IPS-15b (cell line): ENCODE results near the gene FREM2.

ENCODE experiments used
- H3K27me3 ChIP-seq: one replicate; pipeline ENCODE4 v1.6.1; 2013; ENCODE audit warnings: low read length; ENCODE audit not compliant: control insufficient read depth, insufficient read depth
- H3K36me3 ChIP-seq: one replicate; pipeline ENCODE4 v1.6.1; 2013; ENCODE audit warnings: low read length; ENCODE audit not compliant: control insufficient read depth, insufficient read depth
- H3K4me1 ChIP-seq: one replicate; pipeline ENCODE4 v1.6.1; 2013; ENCODE audit warnings: mild to moderate bottlenecking, low read length; ENCODE audit not compliant: control insufficient read depth, insufficient read depth
- H3K4me3 ChIP-seq: one replicate; pipeline ENCODE4 v1.5.1; 2013; ENCODE audit warnings: low read depth, low read length
- H3K9ac ChIP-seq: one replicate; pipeline ENCODE4 v1.6.1; 2013; ENCODE audit warnings: low read depth, mild to moderate bottlenecking, low read length
- H3K9me3 ChIP-seq: one replicate; pipeline ENCODE4 v1.6.1; 2013; ENCODE audit warnings: mild to moderate bottlenecking, low read length; ENCODE audit not compliant: control insufficient read depth, insufficient read depth

The FREM2 gene

GRCh38 chr13:38879786-38880185 lies 192.9 kb downstream of the FREM2 start:
- Histone ChIP-seq H3K4me3 (no peak overlapping the region), H3K4me1 (peaks cover 4% of the 10 kb centered on the region), H3K9me3 (no peaks in the 10 kb centered on the region)

GRCh38 chr13:38880397-38880796 lies 193.5 kb downstream of the FREM2 start:
- Histone ChIP-seq H3K27me3 (no peaks in the 10 kb centered on the region), H3K36me3 (peaks cover 5% of the 10 kb centered on the region), H3K4me3 (no peak overlapping the region), H3K9me3 (no peaks in the 10 kb centered on the region), H3K9ac (no peak overlapping the region), H3K4me1 (peaks cover 4% of the 10 kb centered on the region)

More at GRCh38 chr13:38879786-38880185, 192.9 kb downstream of the FREM2 start:
- Histone ChIP-seq H3K27me3 (no peaks in the 10 kb centered on the region), H3K36me3 (peaks cover 5% of the 10 kb centered on the region), H3K9ac (no peak overlapping the region)

- Histone ChIP-seq H3K4me1 (peaks cover 4% of the 10 kb centered on the region), H3K4me3 (no peak overlapping the region), H3K9me3 (no peaks in the 10 kb centered on the region), H3K9ac (no peak overlapping the region), H3K36me3 (peaks cover 5% of the 10 kb centered on the region), H3K27me3 (no peaks in the 10 kb centered on the region)
Measured at GRCh38 chr13:38883783-38884182, 196.9 kb downstream of the FREM2 start.

GRCh38 chr13:38888309-38888708 lies 201.4 kb downstream of the FREM2 start:
- no peak overlapping the region for H3K4me3 ChIP-seq
- no peaks in the 10 kb centered on the region for H3K27me3 ChIP-seq
- no peaks in the 10 kb centered on the region for H3K36me3 ChIP-seq
- no peak overlapping the region for H3K9ac ChIP-seq
- H3K4me1 ChIP-seq: peaks cover 4% of the 10 kb centered on the region
- H3K9me3 ChIP-seq: no peaks in the 10 kb centered on the region

GRCh38 chr13:38895075-38895474 lies 208.2 kb downstream of the FREM2 start:
- Histone ChIP-seq H3K9me3 (no peaks in the 10 kb centered on the region), H3K9ac (no peak overlapping the region), H3K27me3 (no peaks in the 10 kb centered on the region), H3K36me3 (no peaks in the 10 kb centered on the region), H3K4me3 (no peak overlapping the region), H3K4me1 (no peaks in the 10 kb centered on the region)

- no peak overlapping the region for H3K9ac ChIP-seq
Measured at GRCh38 chr13:38897521-38897920, 210.6 kb downstream of the FREM2 start.

GRCh38 chr13:38898481-38898880 lies 211.6 kb downstream of the FREM2 start:
- Histone ChIP-seq H3K4me1 (no peaks in the 10 kb centered on the region), H3K9me3 (no peaks in the 10 kb centered on the region), H3K9ac (no peak overlapping the region), H3K27me3 (no peaks in the 10 kb centered on the region), H3K4me3 (no peak overlapping the region), H3K36me3 (no peaks in the 10 kb centered on the region)

More at GRCh38 chr13:38897521-38897920, 210.6 kb downstream of the FREM2 start:
- no peaks in the 10 kb centered on the region for H3K27me3 ChIP-seq
- no peak overlapping the region for H3K4me3 ChIP-seq
- no peaks in the 10 kb centered on the region for H3K9me3 ChIP-seq
- H3K4me1 ChIP-seq: no peaks in the 10 kb centered on the region
- no peaks in the 10 kb centered on the region for H3K36me3 ChIP-seq

GRCh38 chr13:38899571-38899970 lies 212.7 kb downstream of the FREM2 start:
- H3K9ac ChIP-seq: no peak overlapping the region
- H3K4me3 ChIP-seq: no peak overlapping the region
- no peaks in the 10 kb centered on the region for H3K36me3 ChIP-seq
- no peaks in the 10 kb centered on the region for H3K27me3 ChIP-seq
- H3K9me3 ChIP-seq: no peaks in the 10 kb centered on the region
- H3K4me1 ChIP-seq: no peaks in the 10 kb centered on the region

GRCh38 chr13:38900188-38900587 lies 213.3 kb downstream of the FREM2 start:
- H3K9me3 ChIP-seq: no peaks in the 10 kb centered on the region
- no peaks in the 10 kb centered on the region for H3K4me1 ChIP-seq
- H3K27me3 ChIP-seq: no peaks in the 10 kb centered on the region
- H3K36me3 ChIP-seq: no peaks in the 10 kb centered on the region
- no peak overlapping the region for H3K4me3 ChIP-seq
- no peak overlapping the region for H3K9ac ChIP-seq

- H3K27me3 ChIP-seq: no peaks in the 10 kb centered on the region
- no peak overlapping the region for H3K4me3 ChIP-seq
- no peaks in the 10 kb centered on the region for H3K4me1 ChIP-seq
- H3K9ac ChIP-seq: no peak overlapping the region
- no peaks in the 10 kb centered on the region for H3K9me3 ChIP-seq
- H3K36me3 ChIP-seq: no peaks in the 10 kb centered on the region
Measured at GRCh38 chr13:38902551-38902950, 215.7 kb downstream of the FREM2 start.

GRCh38 chr13:38905081-38905480 lies 218.2 kb downstream of the FREM2 start:
- Histone ChIP-seq H3K4me1 (no peaks in the 10 kb centered on the region), H3K9ac (no peak overlapping the region), H3K9me3 (no peaks in the 10 kb centered on the region), H3K36me3 (no peaks in the 10 kb centered on the region), H3K4me3 (no peak overlapping the region), H3K27me3 (no peaks in the 10 kb centered on the region)

GRCh38 chr13:38905861-38906260 lies 219.0 kb downstream of the FREM2 start:
- H3K36me3 ChIP-seq: no peaks in the 10 kb centered on the region
- no peak overlapping the region for H3K9ac ChIP-seq
- H3K27me3 ChIP-seq: no peaks in the 10 kb centered on the region
- no peak overlapping the region for H3K4me3 ChIP-seq
- H3K9me3 ChIP-seq: no peaks in the 10 kb centered on the region
- H3K4me1 ChIP-seq: no peaks in the 10 kb centered on the region

GRCh38 chr13:38908574-38908973 lies 221.7 kb downstream of the FREM2 start:
- Histone ChIP-seq H3K27me3 (no peaks in the 10 kb centered on the region), H3K4me1 (no peaks in the 10 kb centered on the region), H3K36me3 (no peaks in the 10 kb centered on the region), H3K4me3 (no peak overlapping the region), H3K9ac (no peak overlapping the region), H3K9me3 (no peaks in the 10 kb centered on the region)
